ENCODE measurements around the gene SLC17A9. TPM values are rescaled to one million over a fixed set of nuclear protein-coding genes. Genes with fewer than 3 reads are reported as not detected.

SLC17A9 gene
- total and polyA plus RNA-seq, 2 of the 8 experiments (the other 6 are each of a cell fraction or from before 2014, with no cell fraction given), result 23.5 to 35.2 TPM

- H3K36me3 ChIP-seq (ENCODE audit: control insufficient read depth in 2 of 4, insufficient read depth in 4 of 4, low read length in 3 of 4), result peaks cover 29 to 70% (median 51%) of the 10 kb centered on the region in 4 experiments
- H2AFZ ChIP-seq (ENCODE audit: low read length), result no peak overlapping the region
- H3K4me3 ChIP-seq (ENCODE audit: extremely low read depth in 1 of 4, insufficient read depth in 2 of 4, low read depth in 3 of 4, low read length in 4 of 4), result no peak overlapping the region
- ChIA-PET CTCF (ENCODE audit: partially characterized antibody) (interaction anchor here (0.7 to 7.0 kb wide), 11 partner anchors 9 to 45 kb away, joined by 3 to 50 read pairs (median 4); partner anchors contain the start of gene DIDO1), POLR2A (ENCODE audit: partially characterized antibody) (interaction anchor here (0.7 to 19.4 kb wide), 2 partner anchors 24 to 382 kb away, joined by 3 to 363 read pairs; partner anchors contain the start of gene DIDO1)
- H3K9me3 ChIP-seq (ENCODE audit: insufficient read depth in 2 of 2, low read depth in 1 of 2, low read length in 1 of 2), result no peaks in the 10 kb centered on the region
- H4K20me1 ChIP-seq (replicated peaks in 1 of 2; ENCODE audit: control insufficient read depth in 1 of 2, insufficient read depth in 2 of 2, low read length in 2 of 2), result peaks cover 11 to 28% of the 10 kb centered on the region in 2 experiments
- H3K27ac ChIP-seq (ENCODE audit: low read depth, low read length), result no peak overlapping the region
- no peak overlapping the region for H2BK15ac ChIP-seq (ENCODE audit: low read length)
- no peaks in the 10 kb centered on the region for H3K27me3 ChIP-seq (replicated peaks in 1 of 4; ENCODE audit: control insufficient read depth in 3 of 4, extremely low read depth in 1 of 4, insufficient read depth in 3 of 4, low read length in 3 of 4)
- no peak overlapping the region for H4K91ac ChIP-seq (replicated peaks; ENCODE audit: insufficient read length, low read length)
- H3K79me1 ChIP-seq (ENCODE audit: low read depth, low read length), result peaks cover 10% of the 10 kb centered on the region; the same call in 1 of the 2 replicates
- WGBS, 2 experiments (ENCODE audit: extremely low coverage in 1 of 2, insufficient coverage in 1 of 2, insufficient read length in 1 of 2, insufficient replicate concordance in 2 of 2, low coverage in 1 of 2, low lambda C conversion rate in 2 of 2, missing lambda C conversion rate in 1 of 2), result 89% methylated on average over 8 of the region's 8 CpGs; no CpG with 5 or more reads in 1 of the 2 experiments
- H2BK5ac ChIP-seq (ENCODE audit: low read depth, low read length), result no peak overlapping the region
- FAIRE-seq (no peak), DNase-seq (ENCODE audit: low read depth in 1 of 2, low spot score in 2 of 2) (no peak)
- no peaks in the 10 kb centered on the region for H3K23me2 ChIP-seq (ENCODE audit: low read depth, low read length)
- no peak overlapping the region for H2BK12ac ChIP-seq (ENCODE audit: low read depth, low read length)
- H3K4me1 ChIP-seq (replicated peaks in 1 of 4; ENCODE audit: control insufficient read depth in 3 of 4, insufficient read depth in 4 of 4, low read length in 3 of 4), result peaks cover 0 to 6% (median under 1%) of the 10 kb centered on the region in 4 experiments; a peak in 3 of 7 replicates
- no peak overlapping the region for H3K56ac ChIP-seq (replicated peaks; ENCODE audit: insufficient read length, low read depth, low read length)
- H3K4ac ChIP-seq (replicated peaks; ENCODE audit: insufficient read length, low read depth, low read length), result no peak overlapping the region
- H3K18ac ChIP-seq (ENCODE audit: extremely low read depth, low read length), result no peak overlapping the region
- no peak overlapping the region for H4K5ac ChIP-seq (ENCODE audit: insufficient read length, low read depth, low read length)
- H3K14ac ChIP-seq (ENCODE audit: insufficient read length), result no peak overlapping the region
- peaks cover 18 to 76% of the 10 kb centered on the region in 2 experiments for H3K79me2 ChIP-seq (ENCODE audit: control insufficient read depth in 1 of 2, insufficient read depth in 2 of 2, low read length in 2 of 2)
- H2BK20ac ChIP-seq (ENCODE audit: low read length), result no peak overlapping the region
- H2BK120ac ChIP-seq (replicated peaks; ENCODE audit: low read depth, low read length), result no peak overlapping the region
- no peak overlapping the region for H3K23ac ChIP-seq (ENCODE audit: insufficient read length)
- H2AK5ac ChIP-seq (ENCODE audit: low read depth, low read length), result no peak overlapping the region
- no peak overlapping the region for H3K4me2 ChIP-seq (ENCODE audit: insufficient read depth in 1 of 2, low read depth in 2 of 2, low read length in 2 of 2)
- no peak overlapping the region for H4K8ac ChIP-seq (ENCODE audit: extremely low read depth, insufficient read depth, low read length)
- H3K9ac ChIP-seq (replicated peaks in 1 of 4; ENCODE audit: extremely low read depth in 1 of 4, low read depth in 3 of 4, low read length in 3 of 4), result no peak overlapping the region
- TF ChIP-seq BACH1 (IDR thresholded peaks at IDR 0.05; ENCODE audit: low read length), result no peak
- no peak for TF ChIP-seq SP4 (IDR thresholded peaks at IDR 0.05; ENCODE audit: low read length)
- no peak for TF ChIP-seq KDM5A (IDR thresholded peaks at IDR 0.05; ENCODE audit: low read length)
- no peak for TF ChIP-seq ASH2L (IDR thresholded peaks at IDR 0.05; ENCODE audit: low read length)
- no peak for TF ChIP-seq SIN3A (conservative IDR thresholded peaks at IDR 0.05 in 1 of 2, IDR thresholded peaks at IDR 0.05 in 1 of 2; ENCODE audit: low read depth in 1 of 2, low read length in 2 of 2)
- no peak for TF ChIP-seq JUND (IDR thresholded peaks at IDR 0.05; ENCODE audit: low read length)
- TF ChIP-seq KDM1A (IDR thresholded peaks at IDR 0.05; ENCODE audit: borderline replicate concordance, low read length), result no peak
- TF ChIP-seq SIX5 (IDR thresholded peaks at IDR 0.05; ENCODE audit: low read depth, low read length), result no peak
- TF ChIP-seq EP300 (IDR thresholded peaks at IDR 0.05; ENCODE audit: borderline replicate concordance in 1 of 2, low read depth in 2 of 2, low read length in 2 of 2), result no peak
These were observed 8.3 kb upstream of the SLC17A9 start for GRCh38 chr20:62944184-62944583.

All from H1 (cell line).